Measurements from ENCODE around the gene PPP2R5E. TPM values are rescaled to one million over a fixed set of nuclear protein-coding genes. Genes with fewer than 3 reads are reported as not detected.
A peak's percentile ranks its signal among the peaks of the same experiment; 100 is the strongest.

The PPP2R5E gene
- polyA plus RNA-seq, 3 donors = 8.9 to 26.3 (median 15.1) TPM

GRCh38 chr14:63421226-63421625 is 122.0 kb downstream of the PPP2R5E start:
- Mint-ChIP-seq H3K4me1 (peaks cover 3% of the 10 kb centered on the region), H3K27me3 (ENCODE audit: low read depth in 3 of 3) (no peaks in the 10 kb centered on the region), H3K9me3 (peaks cover 0 to 2% (median 0%) of the 10 kb centered on the region in 7 donors), H3K36me3 (peaks cover 20 to 30% of the 10 kb centered on the region in 2 donors), H3K27ac (no peak overlapping the region), H3K4me3 (no peak overlapping the region)
- Histone ChIP-seq H3K4me2 (replicated peaks; ENCODE audit: extremely low read depth, low read length, poor library complexity, severe bottlenecking) (no peak overlapping the region), H3K79me2 (ENCODE audit: insufficient read depth, low read length) (peaks cover 4% of the 10 kb centered on the region), H3K4me3 (replicated peaks in 1 of 3; ENCODE audit: low read depth in 2 of 3, low read length in 3 of 3) (no peak overlapping the region), H3K36me3 (replicated peaks in 1 of 2; ENCODE audit: control insufficient read depth in 1 of 2, insufficient read depth in 2 of 2, low read length in 2 of 2) (peaks cover 19 to 49% of the 10 kb centered on the region in 2 donors), H4K20me1 (ENCODE audit: insufficient read depth, low read length) (peaks cover 30% of the 10 kb centered on the region), H3K9ac (ENCODE audit: insufficient read depth, low read length, poor library complexity, severe bottlenecking) (no peak overlapping the region), H3K9me3 (replicated peaks in 1 of 2; ENCODE audit: control insufficient read depth in 1 of 2, insufficient read depth in 1 of 2, low read length in 2 of 2) (no peaks in the 10 kb centered on the region), H3K4me1 (ENCODE audit: control insufficient read depth in 1 of 2, insufficient read depth in 2 of 2, low read length in 2 of 2) (no peaks in the 10 kb centered on the region), H3K27ac (ENCODE audit: low read depth in 1 of 2, low read length in 2 of 2) (no peak overlapping the region), H2AFZ (ENCODE audit: insufficient read depth, low read depth, low read length, poor library complexity, severe bottlenecking) (no peak overlapping the region), H3K27me3 (ENCODE audit: control insufficient read depth in 2 of 2, insufficient read depth in 2 of 2, low read length in 2 of 2) (no peaks in the 10 kb centered on the region)
- intact Hi-C loops (cut with micrococcal nuclease) = no loop called here
- no peak for TF ChIP-seq CTCF (IDR thresholded peaks at IDR 0.05)
- WGBS (ENCODE audit: insufficient coverage) = no CpG with 5 or more reads among the region's 2 CpGs
- DNase-seq = no peak

DNA sequence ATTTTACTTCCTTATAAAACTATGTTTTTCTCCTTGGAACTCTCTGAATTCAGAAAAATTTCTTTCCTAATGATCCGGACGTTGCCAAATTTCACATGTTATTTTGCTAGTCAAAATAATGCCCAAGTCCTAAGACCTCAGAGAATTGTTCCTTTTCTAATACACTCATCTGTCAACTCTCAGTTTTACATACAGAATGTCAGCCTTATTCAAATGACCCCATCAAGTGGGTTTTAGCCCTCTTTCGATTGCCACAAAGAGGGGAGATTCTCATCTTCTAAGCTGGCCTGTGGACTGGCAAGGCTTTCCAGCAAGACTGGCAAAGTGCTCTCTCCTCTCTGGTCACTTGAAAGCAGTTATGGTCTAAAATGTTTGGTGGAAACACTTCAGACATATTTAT is 125.2 kb downstream of the PPP2R5E start:
- no peaks in the 10 kb centered on the region for H3K27me3 ChIP-seq (ENCODE audit: control insufficient read depth in 2 of 2, insufficient read depth in 2 of 2, low read length in 2 of 2)
- intact Hi-C loops (cut with micrococcal nuclease) = no loop called here
- DNase-seq = no peak

More for the DNA sequence above, 125.2 kb downstream of the PPP2R5E start:
- Histone ChIP-seq H4K20me1 (ENCODE audit: insufficient read depth, low read length) (peaks cover 5% of the 10 kb centered on the region), H3K4me1 (ENCODE audit: control insufficient read depth in 1 of 2, insufficient read depth in 2 of 2, low read length in 2 of 2) (no peaks in the 10 kb centered on the region), H3K79me2 (ENCODE audit: insufficient read depth, low read length) (no peaks in the 10 kb centered on the region), H3K4me3 (replicated peaks in 1 of 3; ENCODE audit: low read depth in 2 of 3, low read length in 3 of 3) (no peak overlapping the region), H3K9me3 (replicated peaks in 1 of 2; ENCODE audit: control insufficient read depth in 1 of 2, insufficient read depth in 1 of 2, low read length in 2 of 2) (no peaks in the 10 kb centered on the region), H3K9ac (ENCODE audit: insufficient read depth, low read length, poor library complexity, severe bottlenecking) (no peak overlapping the region), H3K4me2 (replicated peaks; ENCODE audit: extremely low read depth, low read length, poor library complexity, severe bottlenecking) (no peak overlapping the region), H3K36me3 (replicated peaks in 1 of 2; ENCODE audit: control insufficient read depth in 1 of 2, insufficient read depth in 2 of 2, low read length in 2 of 2) (peaks cover 30 to 70% of the 10 kb centered on the region in 2 donors), H3K27ac (ENCODE audit: low read depth in 1 of 2, low read length in 2 of 2) (no peak overlapping the region), H2AFZ (ENCODE audit: insufficient read depth, low read depth, low read length, poor library complexity, severe bottlenecking) (no peak overlapping the region)
- no peaks in the 10 kb centered on the region for H3K4me1 Mint-ChIP-seq
- H3K36me3 Mint-ChIP-seq = peaks cover 31 to 39% of the 10 kb centered on the region in 2 donors
- H3K27me3 Mint-ChIP-seq (ENCODE audit: low read depth in 3 of 3) = no peaks in the 10 kb centered on the region
- H3K4me3 Mint-ChIP-seq = no peak overlapping the region
- TF ChIP-seq CTCF (IDR thresholded peaks at IDR 0.05) = no peak
- H3K9me3 Mint-ChIP-seq = no peaks in the 10 kb centered on the region
- 95% methylated on average over 2 of the region's 3 CpGs for WGBS (ENCODE audit: insufficient coverage)
- H3K27ac Mint-ChIP-seq = peak overlapping the region in 2 of 7 donors; percentile 38 to 89
